GM23248 (cell line): Measurements from ENCODE around the gene LACTBL1. TPM values are rescaled to one million over a fixed set of nuclear protein-coding genes. Genes with fewer than 3 reads are reported as not detected.
"Not testable (repeated sequence)": the region's sequence is repeated elsewhere in the genome, so short reads cannot be mapped to it uniquely, and the experiment has no call there.

ENCODE experiments used
- DNase-seq: peaks from one replicate; pipeline ENCODE4 v3.0.0-alpha.2; 2015
- H2AFZ ChIP-seq: fragments of 200-600 bp; sonication (generic); 2 replicates; pipeline ENCODE4 v1.6.1; 2016; ENCODE audit warnings: antibody characterized with exemption
- H3F3A ChIP-seq: fragments of 200-600 bp; sonication (generic); 2 replicates; pipeline ENCODE4 v1.6.1; 2016; ENCODE audit warnings: mild to moderate bottlenecking, antibody characterized with exemption, mixed run types; ENCODE audit not compliant: insufficient read depth
- H3K27ac ChIP-seq: fragments of 200-600 bp; sonication (generic); 2 replicates; pipeline ENCODE4 v1.5.1; 2016; ENCODE audit warnings: mild to moderate bottlenecking
- H3K27me3 ChIP-seq: fragments of 200-600 bp; sonication (generic); replicated peaks from 2 replicates; pipeline ENCODE4 v1.6.1; 2016; ENCODE audit warnings: mild to moderate bottlenecking; ENCODE audit not compliant: insufficient read depth
- H3K36me3 ChIP-seq: fragments of 200-600 bp; sonication (generic); 2 replicates; pipeline ENCODE4 v1.6.1; 2016; ENCODE audit warnings: low read depth, mild to moderate bottlenecking
- H3K4me1 ChIP-seq: fragments of 200-600 bp; sonication (generic); 2 replicates; pipeline ENCODE4 v1.6.1; 2016; ENCODE audit warnings: mild to moderate bottlenecking; ENCODE audit not compliant: insufficient read depth
- H3K4me2 ChIP-seq: fragments of 200-600 bp; sonication (generic); one replicate; pipeline ENCODE4 v1.6.1; 2016; ENCODE audit warnings: mild to moderate bottlenecking; ENCODE audit not compliant: unreplicated experiment
- H3K4me3 ChIP-seq: fragments of 200-600 bp; sonication (generic); 2 replicates; pipeline ENCODE4 v1.5.1; 2016; ENCODE audit warnings: mild to moderate bottlenecking
- H3K79me2 ChIP-seq: fragments of 200-600 bp; sonication (generic); 2 replicates; pipeline ENCODE4 v1.6.1; 2016; ENCODE audit warnings: mild to moderate bottlenecking; ENCODE audit not compliant: insufficient read depth
- H3K9ac ChIP-seq: fragments of 200-600 bp; sonication (generic); 2 replicates; pipeline ENCODE4 v1.6.1; 2016; ENCODE audit warnings: mild to moderate bottlenecking
- H3K9me2 ChIP-seq: fragments of 200-600 bp; sonication (generic); 2 replicates; pipeline ENCODE4 v1.6.1; 2016; ENCODE audit warnings: mixed run types, mild to moderate bottlenecking, moderate library complexity; ENCODE audit not compliant: insufficient read depth
- H3K9me3 ChIP-seq: fragments of 200-600 bp; sonication (generic); one replicate; pipeline ENCODE4 v1.6.1; 2017; ENCODE audit warnings: low read depth
- H4K20me1 ChIP-seq: fragments of 200-600 bp; sonication (generic); 2 replicates; pipeline ENCODE4 v1.6.0; 2016; ENCODE audit not compliant: insufficient read depth
- EZH2 ChIP-seq: fragments of 200-600 bp; sonication (generic); IDR thresholded peaks from 2 replicates; pipeline ENCODE4 v1.6.1; 2018; ENCODE audit warnings: antibody characterized with exemption, mild to moderate bottlenecking; ENCODE audit not compliant: insufficient read depth, poor library complexity, severe bottlenecking
- EZH2phosphoT487 ChIP-seq: fragments of 200-600 bp; sonication (generic); IDR thresholded peaks from 2 replicates; pipeline ENCODE4 v1.6.1; 2018; ENCODE audit warnings: antibody characterized with exemption, moderate library complexity, mild to moderate bottlenecking, low read depth; ENCODE audit not compliant: insufficient read depth
- WGBS, 2 experiments: methylation state at CpG; one replicate each; pipeline ENCODE4 v1.1.6; 2015 to 2017; ENCODE audit warnings: low lambda C conversion rate in 2 of 2, low coverage in 1 of 2; ENCODE audit errors: missing lambda C conversion rate in 2 of 2; 5-methylcytosine and 5-hydroxymethylcytosine counted together
- in situ Hi-C: fragments of 300-500 bp; cut with MboI; formaldehyde crosslinking; loops from 2 replicates; pipeline ENCODE4 v1.15.0; 2020
- polyA plus RNA-seq: library from polyadenylated mRNA; unstranded; fragments of >200 nt; fragmentation: Nextera tagmentation; extraction: Ambion mirVana; gene quantifications from 2 replicates; pipeline ENCODE4 v1.2.1, GENCODE V29; 2016
- total RNA-seq: library from RNA; depleted of rRNA; stranded (reverse); fragments of >200 nt; shearing (Covaris generic); gene quantifications from 2 replicates; pipeline ENCODE4 v1.2.3, GENCODE V29; 2014

LACTBL1 gene
- total and polyA plus RNA-seq, 2 experiments from 2014 or later = not detected

DNA sequence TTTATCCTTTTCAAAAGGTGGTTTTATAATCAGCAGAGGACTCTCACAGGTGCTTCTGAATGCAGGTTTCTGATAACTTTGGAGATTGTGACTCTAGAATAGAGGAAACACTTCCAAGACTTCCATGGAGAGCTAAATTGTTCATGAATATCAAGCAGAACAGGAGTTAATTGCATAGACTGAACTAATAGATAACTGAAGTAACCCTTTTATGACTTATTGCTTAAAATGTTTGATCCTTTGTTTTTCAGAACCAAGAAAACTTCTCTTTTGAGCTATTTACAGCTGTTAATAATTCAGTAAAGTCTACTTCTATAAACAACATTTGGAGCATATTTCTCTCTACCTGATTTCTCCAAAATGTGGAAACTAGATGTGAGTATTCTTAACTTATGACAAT is 23.1 kb upstream of the LACTBL1 start:
- Histone ChIP-seq H3K9me3 (no peaks in the 10 kb centered on the region), H3K9me2 (no peaks in the 10 kb centered on the region), H3K4me2 (no peak overlapping the region), H3K27ac (no peak overlapping the region), H3F3A (no peaks in the 10 kb centered on the region), H3K79me2 (no peaks in the 10 kb centered on the region), H3K9ac (no peak overlapping the region), H3K4me3 (no peak overlapping the region), H3K27me3 (no peaks in the 10 kb centered on the region), H3K36me3 (no peaks in the 10 kb centered on the region), H2AFZ (no peak overlapping the region), H4K20me1 (no peaks in the 10 kb centered on the region), H3K4me1 (no peaks in the 10 kb centered on the region)
- DNase-seq = no peak
- in situ Hi-C loops = no loop called here
- TF ChIP-seq EZH2phosphoT487 = no peak
- TF ChIP-seq EZH2 = no peak

DNA sequence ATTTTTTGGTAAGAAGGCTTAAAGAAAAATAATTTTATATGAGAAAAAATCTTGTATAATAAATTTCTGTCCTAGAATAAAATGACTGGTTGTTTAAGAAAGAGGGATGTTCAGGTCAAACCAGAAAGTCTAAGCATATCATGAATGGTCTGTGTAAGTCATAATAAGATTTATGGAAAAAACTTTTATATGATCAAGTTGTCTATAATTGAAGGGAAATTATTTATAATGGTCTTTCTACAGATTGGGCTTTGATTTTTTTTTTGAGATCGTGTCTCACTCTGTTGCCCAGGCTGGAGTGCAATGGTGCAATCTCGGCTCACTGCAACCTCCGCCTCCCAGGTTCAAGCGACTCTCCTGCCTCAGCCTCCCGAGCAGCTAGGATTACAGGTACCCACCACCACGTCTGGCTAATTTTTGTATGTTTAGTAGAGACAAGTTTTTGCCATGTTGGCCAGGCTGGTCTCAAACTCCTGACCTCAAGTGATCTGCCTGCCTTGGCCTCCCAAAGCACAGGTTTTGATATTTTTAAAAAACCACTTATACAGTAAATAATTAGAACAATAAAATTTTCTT is 20.6 kb upstream of the LACTBL1 start:
- H3K9ac ChIP-seq, H3K9me2 ChIP-seq, H3K4me2 ChIP-seq, H3K27ac ChIP-seq, H3K79me2 ChIP-seq, H2AFZ ChIP-seq, H3F3A ChIP-seq, H3K27me3 ChIP-seq, H3K36me3 ChIP-seq, H3K4me3 ChIP-seq, H3K9me3 ChIP-seq, H3K4me1 ChIP-seq, H4K20me1 ChIP-seq, in situ Hi-C loops, DNase-seq: not testable (repeated sequence)
- WGBS, 2 experiments = 62 to 63% methylated on average over 6 of the region's 6 CpGs

DNA sequence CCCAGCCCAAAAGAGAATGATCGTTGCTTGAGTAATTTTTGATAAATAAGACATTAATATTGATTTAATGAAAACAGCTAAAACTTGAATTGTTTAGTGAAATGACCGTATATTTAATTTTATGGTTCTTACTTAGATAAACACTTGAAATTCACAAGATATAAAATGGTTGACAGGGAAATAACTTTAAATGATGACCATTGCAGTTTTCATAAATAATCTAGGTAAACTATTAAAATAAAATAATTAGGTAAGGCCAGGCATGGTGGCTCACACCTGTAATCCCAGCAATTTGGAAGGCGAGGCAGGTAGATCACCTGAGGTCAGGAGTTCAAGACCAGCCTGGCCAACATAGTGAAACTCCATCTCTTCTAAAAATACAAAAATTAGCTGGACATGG is 19.7 kb upstream of the LACTBL1 start:
- H3K36me3 ChIP-seq, H3K79me2 ChIP-seq, H3K4me1 ChIP-seq, H3K4me3 ChIP-seq, H2AFZ ChIP-seq, H3K9me2 ChIP-seq, H3K27me3 ChIP-seq, H3F3A ChIP-seq, H3K4me2 ChIP-seq, H3K27ac ChIP-seq, DNase-seq, in situ Hi-C loops, H3K9ac ChIP-seq, H4K20me1 ChIP-seq, H3K9me3 ChIP-seq: not testable (repeated sequence)
- whole genome bisulfite sequencing, 2 experiments = 35 to 50% methylated on average over 3 of the region's 3 CpGs

DNA sequence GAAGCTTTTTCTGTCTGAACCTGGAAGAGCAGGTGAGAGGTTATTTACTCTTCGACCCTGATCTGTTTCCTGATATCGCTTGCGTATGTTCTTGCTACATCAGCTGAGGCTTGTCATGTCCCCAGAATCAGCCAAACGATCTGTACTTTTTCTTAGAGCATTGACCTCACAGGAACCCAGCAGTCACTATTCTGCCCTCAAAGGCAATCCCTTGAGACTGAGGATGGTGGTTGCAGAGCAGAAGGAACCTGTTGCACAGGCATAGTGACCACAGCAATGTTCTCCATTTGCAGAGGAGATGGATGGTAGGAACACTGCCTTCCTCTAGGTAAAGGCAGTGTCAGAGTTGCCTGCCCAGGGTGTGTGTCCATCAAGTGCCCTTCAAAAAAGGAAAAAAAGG is 11.3 kb upstream of the LACTBL1 start:
- Histone ChIP-seq H3F3A (no peaks in the 10 kb centered on the region), H3K9me2 (no peaks in the 10 kb centered on the region), H3K27ac (no peak overlapping the region), H3K9ac (no peak overlapping the region), H3K4me3 (no peak overlapping the region), H3K4me2 (no peak overlapping the region), H4K20me1 (no peaks in the 10 kb centered on the region), H3K79me2 (no peaks in the 10 kb centered on the region), H3K36me3 (no peaks in the 10 kb centered on the region), H3K4me1 (no peaks in the 10 kb centered on the region), H2AFZ (no peak overlapping the region), H3K27me3 (peaks cover 1% of the 10 kb centered on the region; the same call in 1 of the 2 replicates), H3K9me3 (no peaks in the 10 kb centered on the region)
- WGBS, 2 experiments = 62 to 70% methylated on average over 4 of the region's 4 CpGs
- no peak for DNase-seq
- in situ Hi-C loops = no loop called here
- no peak for TF ChIP-seq EZH2phosphoT487
- no peak for TF ChIP-seq EZH2

DNA sequence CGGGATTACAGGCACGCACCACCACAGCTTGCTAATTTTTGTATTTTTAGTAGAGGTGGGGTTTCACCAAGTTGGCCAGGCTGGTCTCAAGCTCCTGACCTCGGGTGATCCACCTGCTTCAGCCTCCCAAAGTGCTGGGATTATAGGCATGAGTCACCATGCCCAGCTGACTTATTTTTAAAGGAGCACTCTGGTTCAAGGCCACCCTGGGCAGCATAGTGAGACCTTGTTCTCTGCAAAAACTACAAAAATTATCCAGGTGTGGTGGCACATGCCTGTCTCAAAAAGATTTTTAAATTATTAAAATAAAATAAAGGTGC is 7.8 kb upstream of the LACTBL1 start:
- H3K27me3 ChIP-seq, H3K9ac ChIP-seq, H3K4me3 ChIP-seq, H2AFZ ChIP-seq, H3K4me1 ChIP-seq, H3K4me2 ChIP-seq, DNase-seq, in situ Hi-C loops, H4K20me1 ChIP-seq, H3K27ac ChIP-seq, H3K36me3 ChIP-seq, H3F3A ChIP-seq, H3K79me2 ChIP-seq, H3K9me3 ChIP-seq, H3K9me2 ChIP-seq: not testable (repeated sequence)
- WGBS, 2 experiments = 79 to 94% methylated on average over 3 of the region's 3 CpGs
